Measurements from ENCODE around the gene OLFML1.

DNA sequence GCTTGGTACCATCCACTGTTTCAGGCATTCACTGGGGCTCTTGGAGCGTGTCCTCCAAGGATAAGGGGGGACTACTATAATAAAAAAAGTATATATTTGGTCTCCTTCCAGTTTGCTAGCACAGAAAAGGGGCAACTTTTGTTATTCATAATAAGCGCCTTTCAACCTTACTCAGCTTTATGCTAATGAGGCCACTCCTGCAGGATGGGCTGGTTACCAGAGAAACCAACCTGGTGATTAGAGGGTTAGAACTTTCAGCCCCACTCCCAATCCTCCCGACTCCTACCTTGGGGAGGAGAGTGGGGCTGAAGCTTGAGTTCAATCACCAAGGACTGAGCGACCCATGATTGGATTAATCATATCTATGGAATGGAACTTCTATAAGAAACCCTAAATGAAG, 60.3 kb downstream of the OLFML1 start:
- TF ChIP-seq, protein P1, sequence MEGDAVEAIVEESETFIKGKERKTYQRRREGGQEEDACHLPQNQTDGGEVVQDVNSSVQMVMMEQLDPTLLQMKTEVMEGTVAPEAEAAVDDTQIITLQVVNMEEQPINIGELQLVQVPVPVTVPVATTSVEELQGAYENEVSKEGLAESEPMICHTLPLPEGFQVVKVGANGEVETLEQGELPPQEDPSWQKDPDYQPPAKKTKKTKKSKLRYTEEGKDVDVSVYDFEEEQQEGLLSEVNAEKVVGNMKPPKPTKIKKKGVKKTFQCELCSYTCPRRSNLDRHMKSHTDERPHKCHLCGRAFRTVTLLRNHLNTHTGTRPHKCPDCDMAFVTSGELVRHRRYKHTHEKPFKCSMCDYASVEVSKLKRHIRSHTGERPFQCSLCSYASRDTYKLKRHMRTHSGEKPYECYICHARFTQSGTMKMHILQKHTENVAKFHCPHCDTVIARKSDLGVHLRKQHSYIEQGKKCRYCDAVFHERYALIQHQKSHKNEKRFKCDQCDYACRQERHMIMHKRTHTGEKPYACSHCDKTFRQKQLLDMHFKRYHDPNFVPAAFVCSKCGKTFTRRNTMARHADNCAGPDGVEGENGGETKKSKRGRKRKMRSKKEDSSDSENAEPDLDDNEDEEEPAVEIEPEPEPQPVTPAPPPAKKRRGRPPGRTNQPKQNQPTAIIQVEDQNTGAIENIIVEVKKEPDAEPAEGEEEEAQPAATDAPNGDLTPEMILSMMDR (IDR thresholded peaks at IDR 0.05): no peak
- no peak for TF ChIP-seq KDM1A (IDR thresholded peaks at IDR 0.05; ENCODE audit: low read depth)
- TF ChIP-seq KDM5A (IDR thresholded peaks at IDR 0.05): no peak
